Endometrial microvascular endothelial cells (primary cell): ENCODE results near the gene VSNL1. TPM values are rescaled to one million over a fixed set of nuclear protein-coding genes. Genes with fewer than 3 reads are reported as not detected.

ENCODE experiments used
- in situ Hi-C: cut with HindIII; loops from 2 replicates; pipeline ENCODE4 v1.10.0; 2017; ENCODE audit warnings: low sequenced_read_pairs, low pct_unique_long_range_greater_than_20kb; ENCODE audit errors: inconsistent ontology term
- total RNA-seq: library from RNA; depleted of rRNA; stranded (reverse); fragments of >200 nt; gene quantifications from one replicate; pipeline ENCODE4 v1.2.3, GENCODE V29; 2015; ENCODE audit errors: inconsistent ontology term

The VSNL1 gene
- total RNA-seq, 1 donor from 2014 or later: not detected

- in situ Hi-C loops: no loop called here
Measured at GRCh38 chr2:17576802-17577201, 36.3 kb downstream of the VSNL1 start.

GRCh38 chr2:17578466-17578928 is 38.0 kb downstream of the VSNL1 start:
- in situ Hi-C loops: no loop called here

- in situ Hi-C loops: no loop called here
Measured at GRCh38 chr2:17579605-17580318, 39.3 kb downstream of the VSNL1 start.

DNA sequence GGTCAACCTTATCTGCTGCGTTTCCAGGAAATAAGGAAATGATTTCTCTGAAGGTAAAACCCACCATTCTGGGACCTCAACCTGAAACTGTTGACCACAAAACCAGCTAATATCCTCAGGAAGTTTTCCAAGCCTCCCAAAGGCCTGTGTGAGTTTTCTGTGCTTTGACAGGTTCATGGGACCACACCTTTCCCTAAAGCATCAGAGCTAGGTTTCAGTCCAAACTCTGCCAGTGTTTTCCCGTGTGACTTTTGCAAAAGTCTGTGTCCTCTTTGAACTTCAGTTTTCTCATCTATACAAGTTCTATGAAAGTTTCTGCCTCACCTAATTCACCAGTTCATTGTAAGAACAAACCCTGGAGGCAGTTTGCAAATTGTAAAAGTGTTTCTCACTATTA is 39.8 kb downstream of the VSNL1 start:
- in situ Hi-C loops: no loop called here

DNA sequence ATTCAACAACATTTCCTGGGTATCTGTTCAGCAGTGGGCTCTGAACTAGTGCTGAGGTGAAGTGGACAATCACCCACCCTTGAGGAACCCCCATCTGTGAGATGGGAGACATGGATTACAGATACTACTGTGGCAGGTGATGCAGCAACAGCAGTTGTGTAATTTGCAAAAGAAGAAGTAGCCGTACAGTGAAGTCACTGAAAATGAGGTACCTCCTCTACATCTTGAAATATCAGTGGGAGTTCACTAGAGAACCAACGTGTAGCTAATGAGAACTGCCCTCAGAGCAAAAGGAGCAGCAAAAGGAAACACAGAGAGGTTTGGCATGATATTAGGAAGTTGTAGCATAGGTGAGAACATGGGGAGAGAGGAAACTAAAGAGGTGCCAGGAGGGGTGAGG is 41.3 kb downstream of the VSNL1 start:
- in situ Hi-C loops: no loop called here

DNA sequence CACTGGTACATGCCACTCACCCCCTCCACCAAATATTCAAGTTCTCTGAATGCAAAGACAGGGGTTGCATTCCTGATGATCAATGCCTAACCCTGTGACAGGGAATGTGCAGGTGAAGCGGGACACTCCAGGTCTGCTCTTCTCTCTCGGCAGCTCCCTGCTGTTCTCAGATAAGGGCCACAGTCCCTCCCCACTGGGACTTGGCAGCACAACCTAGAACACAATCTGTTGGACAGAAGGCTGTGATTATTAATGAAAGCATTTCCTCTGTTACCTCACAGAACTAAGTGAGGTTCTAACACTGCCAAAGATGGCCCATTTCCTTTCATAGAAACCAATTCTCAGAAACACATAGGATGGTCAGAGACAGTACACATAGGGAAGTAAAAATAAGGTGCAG is 42.7 kb downstream of the VSNL1 start:
- in situ Hi-C loops: no loop called here

- in situ Hi-C loops: no loop called here
Measured at GRCh38 chr2:17583646-17584045, 43.1 kb downstream of the VSNL1 start.

DNA sequence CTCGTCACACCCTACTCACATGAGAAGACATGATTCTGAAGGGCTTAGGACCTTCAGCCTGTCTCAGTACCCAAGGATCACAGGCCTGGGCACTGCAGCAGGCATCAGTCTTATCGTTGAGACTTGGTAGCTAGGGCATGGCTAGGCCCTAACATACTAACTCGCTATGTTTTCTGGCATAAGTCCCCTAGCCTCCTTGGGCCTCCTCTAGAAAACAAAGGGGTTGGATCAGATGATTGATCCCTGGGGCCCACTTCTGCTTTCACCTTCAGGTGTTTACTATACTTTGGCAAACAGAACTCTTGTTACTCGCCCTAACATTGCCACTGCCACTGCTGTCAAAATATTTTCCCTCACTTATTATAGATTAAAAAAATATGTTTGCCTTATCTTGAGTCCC is 44.2 kb downstream of the VSNL1 start:
- in situ Hi-C loops: no loop called here

- in situ Hi-C loops: no loop called here
Measured at GRCh38 chr2:17587469-17587868, 47.0 kb downstream of the VSNL1 start.

DNA sequence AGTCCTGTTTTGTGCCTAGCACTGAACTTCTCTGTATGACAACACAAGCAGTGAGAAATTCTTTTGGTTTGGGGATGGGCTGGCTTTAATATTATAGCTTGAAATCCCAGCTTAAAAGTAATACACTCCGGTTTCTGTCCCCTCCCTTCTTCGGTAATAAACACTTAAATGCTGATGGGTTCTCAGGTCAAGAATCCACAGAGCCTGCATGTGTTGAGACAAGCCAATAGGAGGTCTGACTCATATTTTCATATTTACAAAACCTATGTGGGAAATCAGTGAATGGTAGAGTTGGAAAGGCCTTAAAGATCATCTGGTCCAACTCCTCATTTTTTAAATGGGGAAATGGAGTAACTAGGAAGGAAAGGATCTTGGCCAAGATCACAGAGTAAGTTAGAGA is 47.5 kb downstream of the VSNL1 start:
- in situ Hi-C loops: no loop called here

DNA sequence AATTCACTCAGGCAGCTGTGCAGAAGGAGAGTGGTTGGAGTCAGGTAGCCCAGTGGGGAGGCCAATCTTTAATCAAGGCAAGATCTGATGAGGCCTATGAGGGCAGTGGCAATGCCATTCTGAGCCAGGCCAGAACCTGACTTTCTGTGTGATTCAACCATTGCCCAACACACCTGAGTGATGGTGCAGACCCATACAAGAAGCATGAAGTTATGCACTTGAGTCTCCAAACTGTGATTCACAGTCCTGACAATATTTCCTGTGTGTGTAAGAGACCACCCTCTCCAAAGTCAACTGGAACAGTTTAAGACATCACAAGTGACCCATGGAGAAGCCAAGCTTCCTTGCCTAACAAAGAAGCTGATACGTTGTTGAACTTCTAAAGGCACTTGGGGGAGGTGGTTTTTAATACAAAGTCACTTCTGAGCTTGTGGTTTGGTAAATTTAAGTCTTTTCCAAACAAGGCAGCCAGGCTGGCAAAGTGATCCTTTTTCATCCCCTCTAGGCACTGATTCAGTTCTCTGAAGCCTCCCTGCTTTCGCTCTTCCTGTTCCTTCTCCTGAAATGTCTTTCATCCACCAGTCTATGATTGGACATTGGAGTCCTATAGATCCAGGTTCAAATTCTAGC is 49.0 kb downstream of the VSNL1 start:
- in situ Hi-C loops: no loop called here

- in situ Hi-C loops: no loop called here
Measured at GRCh38 chr2:17590342-17590911, 49.9 kb downstream of the VSNL1 start.

GRCh38 chr2:17591846-17592245 is 51.4 kb downstream of the VSNL1 start:
- in situ Hi-C loops: no loop called here

DNA sequence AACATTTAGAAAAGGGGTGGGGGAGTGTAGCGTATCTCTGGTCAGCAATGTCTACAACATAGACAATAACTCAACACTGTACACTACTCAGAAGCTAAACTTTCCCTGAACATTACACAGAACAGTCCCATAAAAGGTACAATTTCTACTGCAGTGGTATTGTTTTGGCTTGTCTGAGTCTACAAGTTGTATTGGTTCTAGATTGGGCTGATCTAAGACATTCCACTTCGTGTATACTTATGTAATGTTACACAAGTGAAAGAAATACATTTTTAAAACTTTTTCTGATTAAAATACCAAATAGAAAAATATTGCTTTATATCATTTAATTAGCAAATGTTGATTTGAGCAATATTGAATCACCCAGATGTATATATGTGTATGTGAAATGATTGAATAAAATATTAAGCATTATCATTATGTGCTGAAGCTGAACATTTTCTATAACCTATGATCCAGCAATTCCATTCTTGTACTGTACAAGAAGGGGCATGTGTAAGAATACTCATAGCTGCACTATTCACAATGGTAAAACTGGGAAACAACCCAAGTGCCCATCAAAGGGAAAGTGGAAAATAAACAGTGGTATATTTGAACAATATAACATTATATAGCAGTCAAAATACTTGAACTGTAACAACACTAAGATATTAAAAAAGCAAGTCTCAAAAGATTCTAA is 52.4 kb downstream of the VSNL1 start:
- in situ Hi-C loops: no loop called here

- in situ Hi-C loops: no loop called here
Measured at GRCh38 chr2:17593445-17593840, 52.9 kb downstream of the VSNL1 start.

DNA sequence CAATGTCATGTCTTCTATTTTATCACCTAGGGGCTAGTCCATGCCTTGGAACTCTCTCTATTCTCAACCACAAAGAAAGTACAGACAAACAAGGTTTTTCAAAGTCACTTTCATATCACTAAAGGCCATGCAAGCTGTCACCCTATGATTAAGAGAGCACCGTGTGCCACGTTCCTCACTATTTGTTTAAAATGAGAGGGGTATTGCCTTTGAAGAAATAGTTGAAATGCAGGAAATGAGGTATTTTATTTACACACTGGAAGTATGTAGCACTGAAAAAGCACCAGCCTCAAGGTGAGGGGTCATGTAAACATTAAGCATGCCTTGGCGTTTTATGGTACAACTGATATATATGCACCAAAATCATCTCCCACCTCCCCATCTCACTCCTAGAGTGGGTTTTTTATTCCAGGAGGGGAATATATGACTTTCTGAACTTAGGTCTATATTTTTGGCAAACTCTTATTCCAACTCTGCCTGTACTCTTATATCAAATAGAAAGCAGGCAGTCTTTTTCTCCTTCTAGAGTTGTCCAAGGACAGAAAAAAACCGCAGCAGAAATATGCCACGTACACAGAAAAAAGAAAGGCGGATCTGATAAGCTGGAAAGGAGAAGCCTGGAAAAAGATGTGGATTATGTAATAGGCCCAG is 53.5 kb downstream of the VSNL1 start:
- in situ Hi-C loops: no loop called here

DNA sequence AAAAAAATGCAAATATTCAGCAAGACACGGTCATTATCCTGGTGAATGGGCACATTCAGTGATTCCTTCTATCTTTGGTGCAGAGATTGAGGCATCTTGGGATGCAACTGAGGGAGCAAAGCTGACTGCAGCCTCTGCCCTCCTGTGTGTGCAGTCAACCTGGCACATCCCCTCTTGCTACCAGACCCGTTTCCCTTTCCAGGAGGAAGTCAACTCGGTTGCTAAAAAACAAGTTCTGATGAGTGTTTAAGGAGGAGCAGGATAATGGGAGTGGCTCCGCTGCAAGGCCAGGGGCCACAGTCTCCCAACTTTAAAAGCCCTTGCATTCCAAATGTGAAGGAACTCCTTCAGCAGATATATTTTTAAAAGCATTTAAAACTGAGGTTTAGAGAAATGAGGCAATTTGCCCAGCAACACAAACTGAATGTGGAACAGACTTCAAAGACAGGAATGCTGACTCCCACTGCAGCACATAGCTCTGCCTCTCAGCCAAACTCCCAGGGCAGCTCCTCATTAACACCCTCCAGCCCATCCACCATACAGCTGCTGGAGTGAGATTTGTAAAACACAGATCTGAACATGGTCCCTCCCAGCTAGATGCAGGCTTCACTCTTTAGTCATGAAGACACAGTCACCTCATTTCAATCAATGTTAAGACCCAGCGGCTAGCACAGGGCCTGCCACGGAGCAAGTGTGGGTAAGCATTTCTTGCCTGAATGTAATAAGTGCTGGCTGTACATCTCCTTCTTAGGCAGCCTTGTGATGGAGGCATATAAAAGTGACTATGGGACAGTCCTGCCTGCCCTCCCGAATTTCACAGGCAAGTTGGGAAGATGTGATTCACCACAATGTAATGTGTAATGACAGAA is 54.3 kb downstream of the VSNL1 start:
- in situ Hi-C loops: no loop called here

DNA sequence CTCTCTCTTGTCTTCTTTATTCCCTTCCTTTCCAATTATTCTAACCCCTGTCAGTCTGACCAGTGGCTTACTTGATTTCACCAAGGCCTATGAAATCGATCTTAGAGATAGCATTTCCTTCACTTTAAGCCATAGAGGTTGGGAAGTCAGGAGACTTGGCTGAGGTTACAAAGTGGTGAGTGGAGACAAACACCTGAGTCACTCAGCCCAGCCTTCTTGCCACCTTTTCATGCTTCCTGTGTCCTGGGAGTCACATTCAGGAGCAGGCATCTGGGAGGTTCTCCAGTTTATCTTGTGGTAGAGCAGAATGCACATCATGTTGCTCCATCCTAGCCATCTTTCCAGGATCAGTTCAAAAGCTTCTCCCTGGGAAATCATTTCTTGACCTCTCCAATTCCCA is 59.1 kb downstream of the VSNL1 start:
- in situ Hi-C loops: no loop called here
